Thymus (tissue), 11 donors: Measurements from ENCODE around the gene YKT6. TPM values are rescaled to one million over a fixed set of nuclear protein-coding genes. Genes with fewer than 3 reads are reported as not detected.
"Not testable (repeated sequence)": the region's sequence is repeated elsewhere in the genome, so short reads cannot be mapped to it uniquely, and the experiment has no call there.

Experiments used
- DNase-seq, 9 donors: peaks; one replicate each; pipeline ENCODE4 v3.0.0-alpha.2; 2013; ENCODE audit warnings: low spot score in 9 of 9, low read depth in 6 of 9, missing footprints in 1 of 9
- H3K27ac ChIP-seq, 2 donors: one replicate each; pipeline ENCODE4 v1.5.1; 2013; ENCODE audit warnings: control low read depth in 1 of 2, low read depth in 1 of 2, low read length in 1 of 2, mild to moderate bottlenecking in 1 of 2, moderate library complexity in 1 of 2
- H3K27me3 ChIP-seq, 2 donors: one replicate each; pipeline ENCODE4 v1.5.1; 2013; ENCODE audit warnings: low read length in 1 of 2; ENCODE audit not compliant: control insufficient read depth in 2 of 2, insufficient read depth in 1 of 2
- H3K36me3 ChIP-seq, 2 donors: one replicate each; pipeline ENCODE4 v1.5.1; 2013; ENCODE audit warnings: low read length in 1 of 2, mild to moderate bottlenecking in 1 of 2, moderate library complexity in 1 of 2; ENCODE audit not compliant: control insufficient read depth in 2 of 2, insufficient read depth in 2 of 2
- H3K4me1 ChIP-seq, 2 donors: one replicate each; pipeline ENCODE4 v1.5.1; 2013; ENCODE audit warnings: low read length in 2 of 2; ENCODE audit not compliant: control insufficient read depth in 2 of 2, insufficient read depth in 2 of 2
- H3K4me3 ChIP-seq, 2 donors: one replicate each; pipeline ENCODE4 v1.5.1; 2013; ENCODE audit warnings: low read length in 2 of 2, control low read depth in 1 of 2, mild to moderate bottlenecking in 1 of 2
- H3K9me3 ChIP-seq, 2 donors: one replicate each; pipeline ENCODE4 v1.5.1; 2013; ENCODE audit warnings: low read length in 1 of 2, mild to moderate bottlenecking in 1 of 2; ENCODE audit not compliant: control insufficient read depth in 2 of 2, insufficient read depth in 1 of 2
- WGBS: extraction: QIAGEN DNeasy Blood & Tissue Kit; methylation state at CpG from one replicate; pipeline ENCODE4 v1.1.7; 2013; 5-methylcytosine and 5-hydroxymethylcytosine counted together
- polyA plus RNA-seq: library from polyadenylated mRNA; stranded (reverse); fragments of 200-250 nt; gene quantifications from one replicate; pipeline ENCODE4 v1.2.3, GENCODE V29; 2013
- total RNA-seq: library from RNA; stranded (reverse); fragments of 120-200 nt; gene quantifications from one replicate; pipeline ENCODE4 v1.2.4, GENCODE V29; 2013
- donor health status: healthy.

YKT6 gene
- total and polyA plus RNA-seq, 2 donors: 38.9 to 44.0 TPM

DNA sequence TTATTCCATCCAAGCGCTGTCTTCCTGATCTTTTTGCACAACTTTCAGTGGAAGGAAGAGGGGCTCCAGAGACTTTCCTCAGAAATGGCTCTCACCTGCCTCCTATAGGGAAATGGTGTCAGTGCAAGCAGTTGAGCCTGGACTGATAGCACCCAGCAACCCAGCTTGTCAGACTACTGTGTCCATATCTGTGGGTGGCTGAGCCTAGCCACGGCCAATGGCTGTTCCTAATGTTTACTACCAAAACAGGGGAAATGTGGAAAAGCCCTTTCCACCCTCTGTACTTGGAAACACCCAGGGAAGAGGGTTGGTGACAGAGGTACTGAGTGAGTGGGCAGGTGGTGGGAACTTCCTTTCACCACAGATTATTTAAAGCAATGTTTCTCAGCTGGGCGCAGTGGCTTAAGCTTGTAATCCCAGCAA is 4.3 kb upstream of the YKT6 start:
- no peaks in the 10 kb centered on the region for H3K36me3 ChIP-seq
- H3K27ac ChIP-seq: no peak overlapping the region
- H3K4me1 ChIP-seq: peaks cover 1 to 7% of the 10 kb centered on the region in 2 donors
- H3K9me3 ChIP-seq: no peaks in the 10 kb centered on the region
- peaks cover 3 to 4% of the 10 kb centered on the region in 2 donors for H3K27me3 ChIP-seq
- 45% methylated on average over 3 of the region's 3 CpGs for WGBS
- H3K4me3 ChIP-seq: no peak overlapping the region
- peak in 8 of 9 donors; percentile 34 to 80 (median 50) for DNase-seq

DNA sequence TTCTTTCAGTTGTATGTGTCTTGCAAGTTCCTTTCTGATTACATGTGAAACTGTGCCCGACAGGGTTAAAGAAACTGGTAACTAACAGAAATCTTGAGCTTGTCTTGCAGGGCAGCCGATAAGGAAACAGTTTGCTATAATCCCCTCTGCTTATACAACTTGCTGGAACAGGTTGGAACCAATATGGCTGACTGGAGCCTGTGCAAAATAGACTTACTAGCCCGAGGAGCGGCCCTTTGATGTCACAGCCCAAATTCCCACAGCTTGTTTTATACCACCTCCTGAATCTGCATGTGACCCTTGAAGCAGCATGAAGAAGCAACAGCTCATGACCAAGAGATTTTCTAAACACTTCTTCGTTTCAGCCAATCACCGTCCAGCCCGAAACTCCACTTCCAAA is 3.3 kb upstream of the YKT6 start:
- WGBS: 92% methylated on average over 7 of the region's 7 CpGs
- H3K9me3 ChIP-seq: no peaks in the 10 kb centered on the region
- H3K27me3 ChIP-seq: peaks cover 0 to 3% of the 10 kb centered on the region in 2 donors
- peaks cover 9 to 16% of the 10 kb centered on the region in 2 donors for H3K4me1 ChIP-seq
- DNase-seq: no peak
- H3K4me3 ChIP-seq: no peak overlapping the region
- no peak overlapping the region for H3K27ac ChIP-seq
- no peaks in the 10 kb centered on the region for H3K36me3 ChIP-seq

DNA sequence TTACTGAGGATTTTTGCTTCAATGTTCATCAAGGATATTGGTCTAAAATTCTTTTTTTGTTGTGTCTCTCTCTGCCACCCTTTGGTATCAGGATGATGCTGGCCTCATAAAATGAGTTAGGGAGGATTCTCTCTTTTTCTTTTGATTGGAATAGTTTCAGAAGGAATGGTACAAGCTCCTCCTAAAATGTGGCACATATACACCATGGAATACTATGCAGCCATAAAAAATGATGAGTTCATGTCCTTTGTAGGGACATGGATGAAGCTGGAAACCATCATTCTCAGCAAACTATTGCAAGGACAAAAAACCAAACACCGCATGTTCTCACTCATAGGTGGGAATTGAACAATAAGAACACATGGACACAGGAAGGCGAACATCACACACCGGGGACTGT is 615 bp upstream of the YKT6 start:
- not testable (repeated sequence) for H3K4me3 ChIP-seq, H3K9me3 ChIP-seq, H3K27ac ChIP-seq, H3K27me3 ChIP-seq, DNase-seq
- WGBS: no CpG with 5 or more reads among the region's 3 CpGs
- H3K36me3 ChIP-seq: peaks cover 5 to 12% of the 10 kb centered on the region in 2 donors
- H3K4me1 ChIP-seq: peaks cover 9 to 16% of the 10 kb centered on the region in 2 donors

DNA sequence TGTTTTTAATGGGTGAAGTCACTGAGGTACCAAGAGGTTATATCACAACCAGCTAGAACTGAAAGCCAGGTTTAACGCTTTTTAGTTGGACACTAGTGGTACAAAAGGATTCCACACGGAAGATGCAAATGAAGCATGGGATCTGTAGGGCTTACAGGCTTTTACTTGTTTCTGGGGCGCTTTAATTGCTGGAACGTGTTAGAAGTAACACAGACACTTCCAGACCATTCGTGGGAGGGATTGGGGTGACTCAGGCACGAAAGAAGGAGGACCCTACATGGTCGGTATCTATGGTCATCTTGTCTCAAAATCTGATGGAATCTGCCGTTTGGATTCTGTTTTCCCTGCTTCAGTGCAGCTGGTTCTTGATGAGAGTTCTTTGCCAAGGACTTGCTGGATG is 1.0 kb downstream of the YKT6 start:
- Histone ChIP-seq H3K4me1 (peaks cover 9 to 10% of the 10 kb centered on the region in 2 donors), H3K27ac (no peak overlapping the region), H3K9me3 (no peaks in the 10 kb centered on the region), H3K36me3 (peaks cover 21 to 28% of the 10 kb centered on the region in 2 donors), H3K27me3 (peaks cover 0 to 3% of the 10 kb centered on the region in 2 donors), H3K4me3 (peak overlapping the region; percentile 61 to 88)
- 76% methylated on average over 8 of the region's 8 CpGs for WGBS
- DNase-seq: no peak

DNA sequence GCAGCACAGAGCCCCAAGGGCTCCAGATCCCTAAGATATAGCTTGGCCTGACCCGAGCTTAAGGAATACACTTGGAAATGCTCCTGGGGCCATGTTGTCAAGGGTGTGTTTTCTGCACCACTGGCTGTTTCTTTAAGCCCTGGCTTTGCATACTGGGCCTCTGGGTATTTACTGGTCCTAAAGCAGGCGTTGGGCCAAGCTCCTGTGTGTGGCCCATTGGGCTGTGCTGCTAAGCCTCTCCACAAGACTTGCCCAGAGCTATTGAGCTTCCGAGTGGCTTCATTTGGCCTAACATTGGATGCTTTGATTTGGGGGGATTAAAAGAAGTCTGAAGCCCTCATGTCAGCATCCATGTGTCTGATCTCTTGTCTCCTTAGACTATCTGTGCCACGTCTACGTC is 5.2 kb downstream of the YKT6 start:
- WGBS: 96% methylated on average over 5 of the region's 5 CpGs
- Histone ChIP-seq H3K4me1 (peaks cover 9 to 10% of the 10 kb centered on the region in 2 donors), H3K4me3 (no peak overlapping the region), H3K27ac (no peak overlapping the region), H3K27me3 (no peaks in the 10 kb centered on the region), H3K9me3 (no peaks in the 10 kb centered on the region), H3K36me3 (peaks cover 60 to 70% of the 10 kb centered on the region in 2 donors)
- DNase-seq: no peak

GRCh38 chr7:44208085-44208484 is 7.3 kb downstream of the YKT6 start:
- no peaks in the 10 kb centered on the region for H3K4me1 ChIP-seq
- H3K4me3 ChIP-seq: no peak overlapping the region
- WGBS: 98% methylated on average over 7 of the region's 7 CpGs
- H3K27ac ChIP-seq: no peak overlapping the region
- H3K36me3 ChIP-seq: peaks cover 80 to 91% of the 10 kb centered on the region in 2 donors
- H3K27me3 ChIP-seq: no peaks in the 10 kb centered on the region
- no peaks in the 10 kb centered on the region for H3K9me3 ChIP-seq
- no peak for DNase-seq

DNA sequence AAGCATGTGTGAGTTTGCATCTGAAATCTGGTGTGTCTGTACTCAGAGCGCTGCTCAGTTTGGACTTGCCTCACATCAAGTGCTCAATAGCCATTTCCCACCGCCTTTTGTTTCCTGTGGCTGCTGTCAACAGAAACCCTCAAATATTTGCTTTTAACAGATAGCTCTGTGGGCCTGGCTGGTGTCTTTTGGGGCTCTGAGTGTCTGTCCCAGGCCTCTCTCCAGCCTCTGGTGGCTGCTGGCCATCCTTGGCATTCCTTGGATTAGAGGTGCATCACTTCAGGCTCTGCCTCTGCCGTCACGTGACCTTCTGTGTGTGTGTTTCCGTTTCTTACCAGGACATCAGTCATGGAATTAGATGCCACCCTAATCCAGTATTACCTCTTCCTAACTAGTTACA is 9.3 kb downstream of the YKT6 start:
- H3K36me3 ChIP-seq: peaks cover 82 to 83% of the 10 kb centered on the region in 2 donors
- no peak overlapping the region for H3K27ac ChIP-seq
- H3K4me3 ChIP-seq: no peak overlapping the region
- peaks cover 0 to 4% of the 10 kb centered on the region in 2 donors for H3K4me1 ChIP-seq
- H3K27me3 ChIP-seq: no peaks in the 10 kb centered on the region
- WGBS: 98% methylated on average over 5 of the region's 5 CpGs
- no peaks in the 10 kb centered on the region for H3K9me3 ChIP-seq
- no peak for DNase-seq

DNA sequence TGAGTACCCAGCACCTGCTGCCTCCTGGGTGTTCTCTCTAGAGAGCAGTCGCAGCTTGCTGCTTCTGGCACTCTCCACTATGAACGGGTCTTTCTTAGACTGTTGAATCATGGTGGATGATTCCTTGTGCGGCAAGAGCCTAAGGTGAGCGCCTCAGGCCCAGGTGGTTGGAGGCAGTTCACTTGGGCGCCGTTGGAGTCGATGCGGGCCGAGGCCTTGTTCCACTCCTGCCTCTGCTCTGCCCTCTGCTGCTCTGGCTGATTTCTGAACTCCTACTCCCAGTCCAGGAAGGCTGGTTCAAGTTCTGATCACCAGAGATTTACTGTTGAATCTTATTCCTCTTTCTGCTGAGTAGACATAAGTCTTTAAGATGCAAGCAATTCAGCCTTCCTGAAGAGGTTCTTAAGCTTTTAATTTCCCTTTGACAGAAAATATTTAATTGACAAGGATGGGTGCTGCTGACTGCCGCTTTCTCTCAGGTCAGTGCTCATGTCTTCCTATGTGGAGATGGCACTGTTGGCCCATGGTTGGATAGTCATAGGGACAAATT is 10.4 kb downstream of the YKT6 start:
- no peak for DNase-seq
- Histone ChIP-seq H3K27ac (no peak overlapping the region), H3K27me3 (no peaks in the 10 kb centered on the region), H3K4me3 (no peak overlapping the region), H3K9me3 (no peaks in the 10 kb centered on the region), H3K4me1 (peaks cover 0 to 13% of the 10 kb centered on the region in 2 donors), H3K36me3 (peaks cover 72 to 73% of the 10 kb centered on the region in 2 donors)
- 96% methylated on average over 10 of the region's 10 CpGs for WGBS

GRCh38 chr7:44212018-44212417 is 11.2 kb downstream of the YKT6 start:
- no peak for DNase-seq
- H3K27ac ChIP-seq: no peak overlapping the region
- H3K4me1 ChIP-seq: peaks cover 0 to 20% of the 10 kb centered on the region in 2 donors
- peaks cover 65 to 66% of the 10 kb centered on the region in 2 donors for H3K36me3 ChIP-seq
- H3K27me3 ChIP-seq: no peaks in the 10 kb centered on the region
- 96% methylated on average over 6 of the region's 6 CpGs for WGBS
- H3K9me3 ChIP-seq: no peaks in the 10 kb centered on the region
- H3K4me3 ChIP-seq: no peak overlapping the region
